ENCODE results near the gene TBC1D22A.
A peak's percentile ranks its signal among the peaks of the same experiment; 100 is the strongest.

TBC1D22A gene

DNA sequence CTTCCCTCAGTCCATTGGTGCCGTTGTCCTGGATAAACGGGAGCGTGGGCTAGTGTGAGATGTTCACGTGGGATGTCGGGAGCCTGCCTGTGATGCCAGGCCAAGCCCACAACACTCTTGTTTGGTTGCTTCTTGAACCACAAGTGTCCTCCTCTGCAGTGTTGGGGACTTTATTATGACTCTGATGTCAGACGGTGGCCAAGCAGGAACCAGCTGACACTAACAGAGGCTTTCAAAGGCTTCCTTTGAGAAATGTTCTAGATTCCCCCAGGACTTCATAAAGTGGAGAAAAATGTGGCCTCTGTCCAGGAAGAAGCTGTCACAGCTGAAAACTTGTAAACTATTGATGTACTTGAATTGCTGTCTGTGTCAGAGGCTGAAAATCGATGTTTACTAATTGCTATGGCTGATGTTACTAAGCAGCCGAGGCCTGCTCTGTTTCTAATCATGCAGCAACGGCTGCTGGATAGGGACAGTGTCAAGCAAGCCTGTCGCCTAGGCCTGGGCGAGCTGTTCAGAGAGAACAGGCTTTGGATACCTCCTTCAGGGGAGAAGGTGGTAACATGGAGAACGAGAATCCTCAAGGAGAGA, 131.7 kb downstream of the TBC1D22A start:
- DNase-seq = no peak

GRCh38 chr22:46894851-46895640, 132.6 kb downstream of the TBC1D22A start:
- DNase-seq = no peak

DNA sequence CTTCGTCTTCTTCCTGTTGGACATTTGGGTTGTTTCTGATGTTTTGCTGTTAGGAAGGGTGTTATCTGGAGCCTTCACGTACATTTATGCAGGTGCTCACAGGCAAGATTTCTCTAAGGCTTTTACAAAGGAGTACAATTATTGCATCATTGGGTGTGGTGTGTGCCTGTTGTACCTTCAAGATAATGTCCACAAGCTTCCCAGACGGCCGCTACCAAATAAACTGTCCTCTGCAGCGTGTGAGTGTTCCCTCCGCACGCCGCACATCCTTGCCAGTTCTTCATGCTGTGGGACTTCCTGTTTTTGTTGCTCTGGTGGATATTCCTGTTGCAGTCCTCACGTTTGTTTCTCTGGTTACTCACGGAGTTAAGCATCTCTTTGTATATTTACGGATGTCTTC, 133.3 kb downstream of the TBC1D22A start:
- no peak for DNase-seq

DNA sequence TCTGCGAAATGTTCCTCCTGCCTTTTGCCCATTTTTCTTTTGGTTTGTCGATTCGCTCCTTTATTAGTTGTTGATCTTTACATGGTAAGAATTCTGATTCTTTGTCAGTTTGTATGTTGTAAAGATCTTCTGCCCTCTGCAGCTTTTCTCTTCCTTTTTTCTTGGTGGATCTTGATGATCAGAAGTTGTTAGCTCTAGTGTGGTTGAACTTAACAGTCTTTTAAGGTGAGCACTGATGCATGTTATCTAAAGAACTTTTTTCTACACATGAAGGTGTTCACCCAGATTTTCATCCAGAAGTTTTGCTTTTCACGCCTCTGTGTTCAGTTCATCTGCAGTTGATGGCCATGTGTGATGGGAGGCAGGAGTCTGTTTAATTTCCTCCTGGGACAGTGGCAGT, 133.7 kb downstream of the TBC1D22A start:
- no peak for DNase-seq

- DNase-seq = no peak
These were observed 134.3 kb downstream of the TBC1D22A start for GRCh38 chr22:46896568-46897245.

DNA sequence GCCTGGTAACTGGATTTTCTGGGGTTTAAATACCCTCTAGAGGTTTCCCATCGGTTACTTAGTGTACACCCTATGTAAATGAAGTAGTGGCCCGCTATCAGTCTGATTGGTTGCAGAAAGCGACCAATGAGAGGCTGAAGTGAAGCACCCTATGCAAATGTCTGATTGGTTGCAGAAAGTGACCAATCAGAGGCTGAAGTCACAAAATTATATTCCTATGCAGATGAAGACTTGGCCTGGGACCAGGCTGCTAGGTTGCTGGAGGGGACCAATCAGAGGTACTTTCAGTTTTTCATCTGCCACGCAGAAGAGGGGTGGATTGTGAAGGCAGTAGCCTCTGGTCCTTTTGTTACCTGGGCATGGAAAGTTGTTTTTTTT, 134.8 kb downstream of the TBC1D22A start:
- no peak for DNase-seq

DNA sequence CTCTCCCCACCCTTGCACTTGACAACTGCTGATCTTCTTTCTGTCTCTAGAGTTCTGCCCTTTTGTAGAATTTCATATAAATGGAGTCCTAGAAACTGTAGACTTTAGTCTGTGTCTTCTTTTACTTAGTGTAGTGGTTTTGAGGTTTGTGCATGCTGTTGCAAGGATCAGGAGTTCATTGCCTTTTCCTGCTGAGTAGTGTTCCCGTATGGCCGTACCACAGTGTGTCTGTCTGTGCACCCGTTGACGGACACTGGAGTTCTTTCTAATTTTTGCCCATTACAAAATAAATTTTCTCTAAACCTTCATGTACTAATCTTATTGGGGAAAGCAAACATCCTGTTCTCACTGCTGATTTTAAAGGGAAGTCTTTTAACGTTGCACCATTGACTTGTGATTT, 138.1 kb downstream of the TBC1D22A start:
- no peak for DNase-seq

DNA sequence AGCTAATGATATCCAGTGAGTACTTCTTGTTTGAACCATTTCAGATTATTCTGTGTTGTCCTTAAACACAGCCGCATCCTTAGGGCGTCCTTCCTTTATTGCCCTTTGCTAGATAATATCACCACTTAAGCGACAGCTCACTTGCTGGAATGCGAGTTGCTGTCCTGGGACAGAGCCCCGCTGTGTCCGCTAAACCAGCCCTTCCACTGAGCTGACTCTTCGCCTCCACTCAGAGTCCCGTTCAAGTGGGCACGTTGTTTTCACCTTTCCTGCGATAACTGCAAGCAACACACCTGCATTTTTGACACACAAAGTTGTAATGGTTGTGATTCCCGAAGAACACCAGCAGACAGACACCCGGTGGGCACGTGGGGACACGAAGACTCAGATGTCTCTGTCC, 140.0 kb downstream of the TBC1D22A start:
- DNase-seq = no peak

GRCh38 chr22:46902998-46903916, 140.8 kb downstream of the TBC1D22A start:
- peak in 1 of 2 experiments; percentile 27 for DNase-seq

GRCh38 chr22:46905415-46905814, 143.0 kb downstream of the TBC1D22A start:
- DNase-seq = no peak

DNA sequence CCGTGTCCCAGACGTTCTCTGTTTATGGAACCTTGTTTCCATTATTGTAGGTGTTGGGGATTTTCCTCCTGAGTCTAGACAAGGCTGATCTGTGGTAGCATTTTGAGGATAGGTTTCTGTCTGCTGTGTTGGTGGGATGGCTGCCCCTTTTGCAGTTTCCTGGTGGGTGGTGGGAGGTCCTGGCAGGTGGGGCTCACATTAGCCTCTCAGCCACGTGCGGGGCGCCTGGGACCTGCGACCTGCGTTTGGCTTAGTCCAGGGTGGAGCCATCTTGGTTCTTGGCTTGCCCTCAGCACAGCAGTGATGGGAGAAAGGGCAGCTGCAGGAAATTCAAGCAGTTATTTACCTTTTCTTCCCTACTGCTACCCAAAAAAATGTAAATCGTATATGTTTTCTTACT, 143.4 kb downstream of the TBC1D22A start:
- no peak for DNase-seq

- DNase-seq = no peak
These were observed 144.0 kb downstream of the TBC1D22A start for GRCh38 chr22:46906326-46907045.

DNA sequence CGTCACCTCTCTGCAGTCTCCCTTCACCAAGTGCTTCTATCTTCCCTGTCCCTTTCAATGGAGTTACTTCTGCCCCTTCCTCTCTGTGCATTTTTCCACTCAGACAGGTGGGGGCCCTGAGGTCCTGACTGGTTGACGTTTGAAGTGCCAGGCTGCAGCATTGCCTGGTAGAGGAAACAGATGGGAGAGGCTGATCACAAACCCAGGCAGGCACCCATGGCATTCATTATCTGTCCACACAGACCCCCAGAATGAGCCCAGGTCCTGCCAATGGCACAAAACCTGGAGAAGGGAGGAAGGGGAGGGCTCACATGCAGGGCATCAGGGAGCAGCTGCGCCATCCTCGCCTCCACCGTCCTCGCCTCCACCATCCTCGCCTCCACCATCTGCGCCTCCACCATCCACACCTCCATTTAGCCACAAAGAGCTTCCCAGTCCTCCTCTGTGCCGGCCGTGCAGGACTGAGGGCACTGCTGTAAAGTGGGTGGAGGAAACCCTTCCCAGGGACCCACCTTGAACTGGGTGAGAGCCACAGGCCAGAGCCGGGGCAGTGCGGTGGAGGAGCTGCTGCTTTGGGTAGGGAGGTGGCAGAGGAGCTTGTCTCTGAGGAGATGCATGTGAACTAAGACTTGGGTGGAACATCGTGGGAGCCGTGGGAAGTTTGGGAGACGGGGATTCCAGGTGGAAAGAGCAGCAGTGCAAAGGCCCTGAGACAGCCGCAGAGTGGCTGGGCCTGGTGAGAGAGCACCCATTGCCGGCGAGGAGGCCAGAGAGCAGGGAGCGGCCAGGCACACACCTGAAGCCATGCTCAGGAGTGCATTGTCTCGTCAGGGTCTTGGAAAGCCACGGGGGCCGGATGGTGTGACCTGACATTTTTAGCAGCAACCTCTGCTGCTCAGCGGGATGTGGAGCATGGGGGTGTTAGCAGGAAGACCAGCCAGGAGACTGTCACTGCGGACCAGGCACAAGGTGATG, 145.1 kb downstream of the TBC1D22A start:
- DNase-seq = no peak

- no peak for DNase-seq
These were observed 146.2 kb downstream of the TBC1D22A start for GRCh38 chr22:46908641-46909107.

- DNase-seq = no peak
These were observed 147.0 kb downstream of the TBC1D22A start for GRCh38 chr22:46909237-46910030.

GRCh38 chr22:46910624-46911023, 148.2 kb downstream of the TBC1D22A start:
- no peak for DNase-seq

DNA sequence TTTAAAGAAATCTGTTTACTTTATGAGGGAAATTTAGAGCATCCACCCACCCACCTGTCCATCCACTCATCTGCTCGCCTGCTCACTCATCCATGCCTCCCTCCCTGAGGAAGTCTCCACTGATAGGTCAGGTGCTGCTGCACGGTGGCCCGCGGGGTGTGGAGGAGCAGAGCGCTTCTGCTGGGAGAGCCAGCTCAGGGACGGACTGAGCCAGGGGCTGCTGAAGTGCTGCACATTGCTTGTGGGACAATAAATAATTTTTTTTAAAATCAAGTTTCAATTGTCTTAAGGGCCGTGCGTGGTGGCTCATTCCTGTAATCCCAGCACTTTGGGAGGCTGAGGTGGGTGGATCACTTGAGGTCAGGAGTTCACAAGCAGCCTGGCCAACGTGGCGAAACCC, 148.9 kb downstream of the TBC1D22A start:
- DNase-seq = no peak

DNA sequence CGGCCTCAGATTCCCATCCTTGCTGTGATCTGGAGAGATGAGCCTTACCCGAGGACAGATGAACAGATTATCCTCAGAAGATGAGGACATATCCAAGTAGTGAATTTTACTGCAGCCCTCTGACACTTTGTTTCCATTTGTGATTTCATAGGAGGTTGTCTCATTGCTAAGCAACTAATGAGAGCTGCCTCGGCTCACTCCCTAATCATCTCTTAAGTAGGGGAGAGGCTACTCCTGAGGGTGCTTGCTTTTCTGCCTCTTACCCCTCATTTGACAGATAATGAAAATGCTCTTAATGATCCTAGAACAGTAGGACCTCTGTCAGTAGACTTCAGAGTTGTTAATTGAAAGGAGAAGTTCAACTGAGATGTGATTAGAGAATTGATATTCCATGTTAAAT, 150.9 kb downstream of the TBC1D22A start:
- DNase-seq = no peak

DNA sequence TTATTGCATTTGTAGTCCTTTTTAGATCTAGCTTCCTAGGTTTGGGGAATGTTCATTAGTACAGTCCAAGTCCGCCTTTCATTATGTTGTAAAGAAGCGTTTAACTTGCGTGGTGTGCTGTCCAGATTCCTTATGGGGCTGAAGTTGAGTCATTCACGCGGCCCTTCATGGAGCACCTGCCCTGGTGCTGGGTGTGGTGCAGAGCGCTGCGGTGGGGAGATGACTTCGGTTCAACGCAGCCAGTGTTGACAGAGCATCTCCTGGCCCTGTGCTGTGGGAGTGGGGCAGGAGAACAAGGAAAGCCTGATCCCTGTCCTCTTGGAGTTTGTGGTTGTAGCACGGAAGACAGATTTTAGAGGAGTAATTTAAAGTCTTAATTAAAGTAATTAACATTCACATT, 152.0 kb downstream of the TBC1D22A start:
- DNase-seq = no peak

All from NCI-H446 (cell line).